HEK293 (cell line): ENCODE data around the gene ALDH7A1.

ENCODE experiments used
- CTCF ChIA-PET: fragments of 350-600 bp; formaldehyde crosslinking; extraction: SDS; loops from one replicate; lab custom pipeline; 2021; ENCODE audit warnings: antibody characterized with exemption; lab: Yijun Ruan, JAX
- POLR2A ChIA-PET: fragments of 300-600 bp; formaldehyde crosslinking; extraction: SDS; loops from one replicate; lab custom pipeline; 2020; ENCODE audit warnings: antibody characterized with exemption, inconsistent platforms; lab: Yijun Ruan, JAX
- H3K27ac ChIP-seq: fragments of 200-500 bp; sonication (Bioruptor generic); 2 replicates; pipeline ENCODE4 v1.5.1; 2014; ENCODE audit warnings: low read depth, low read length, control low read depth, inconsistent platforms; ENCODE audit errors: extremely low read depth
- H3K36me3 ChIP-seq, 2 experiments: fragments of 200-500 bp in 1 of 2; sonication (Bioruptor generic) in 1 of 2; 1 replicate in 1 of 2; 2 replicates in 1 of 2; pipeline ENCODE4 v1.5.1; 2014 to 2017; ENCODE audit warnings: inconsistent platforms in 2 of 2, low read length in 2 of 2; ENCODE audit not compliant: control insufficient read depth in 2 of 2, insufficient read depth in 1 of 2
- H3K4me1 ChIP-seq: fragments of 200-500 bp; sonication (Bioruptor generic); 2 replicates; pipeline ENCODE4 v1.5.1; 2014; ENCODE audit warnings: mild to moderate bottlenecking, low read length, inconsistent platforms; ENCODE audit not compliant: control insufficient read depth, insufficient read depth
- H3K4me3 ChIP-seq: 2 replicates; pipeline ENCODE4 v1.5.1; 2011; ENCODE audit warnings: low read depth, mild to moderate bottlenecking, control low read depth, low read length, moderate library complexity
- H3K9me3 ChIP-seq: fragments of 200-500 bp; sonication (Bioruptor generic); 2 replicates; pipeline ENCODE4 v1.5.1; 2014; ENCODE audit warnings: low read depth, low read length, inconsistent platforms; ENCODE audit not compliant: control insufficient read depth, insufficient read depth
- BCL11A ChIP-seq: fragments of 450-650 bp; formaldehyde crosslinking; IDR thresholded peaks from 2 replicates; pipeline ENCODE4 v1.5.1; 2016; ENCODE audit warnings: low read depth, missing biosample characterization, missing genetic modification characterization
- GLI4 ChIP-seq: fragments of 450-650 bp; formaldehyde crosslinking; IDR thresholded peaks from 2 replicates; pipeline ENCODE4 v1.5.1; 2016; ENCODE audit warnings: missing biosample characterization, missing genetic modification characterization
- HOXD13 ChIP-seq: sonication (generic); formaldehyde crosslinking; IDR thresholded peaks from 2 replicates; pipeline ENCODE4 v1.8.0; 2022; ENCODE audit warnings: missing genetic modification reagents, borderline replicate concordance
- KLF8 ChIP-seq: fragments of 450-650 bp; formaldehyde crosslinking; IDR thresholded peaks from 2 replicates; pipeline ENCODE4 v1.5.1; 2016; ENCODE audit warnings: missing biosample characterization, missing genetic modification characterization
- PRDM1 ChIP-seq: fragments of 450-650 bp; formaldehyde crosslinking; IDR thresholded peaks from 2 replicates; pipeline ENCODE4; 2016; ENCODE audit warnings: missing biosample characterization, missing genetic modification characterization
- TRIM28 ChIP-seq: IDR thresholded peaks from 2 replicates; pipeline ENCODE4 v1.6.1; 2011; ENCODE audit warnings: low read length, control low read depth, borderline replicate concordance
- ZBTB44 ChIP-seq: fragments of 450-650 bp; IDR thresholded peaks from 2 replicates; pipeline ENCODE4 v1.5.1; 2018; ENCODE audit warnings: missing biosample characterization, mild to moderate bottlenecking, missing genetic modification characterization
- ZFP37 ChIP-seq: fragments of 450-650 bp; formaldehyde crosslinking; IDR thresholded peaks from 2 replicates; pipeline ENCODE4 v1.5.1; 2016; ENCODE audit warnings: missing biosample characterization, missing genetic modification characterization
- ZNF121 ChIP-seq: fragments of 450-650 bp; formaldehyde crosslinking; IDR thresholded peaks from 2 replicates; pipeline ENCODE4 v1.5.1; 2016; ENCODE audit warnings: missing biosample characterization, missing genetic modification characterization
- ZNF133 ChIP-seq: fragments of 450-650 bp; formaldehyde crosslinking; IDR thresholded peaks from 2 replicates; pipeline ENCODE4 v1.5.1; 2016; ENCODE audit warnings: missing biosample characterization, missing genetic modification characterization
- ZNF155 ChIP-seq: fragments of 450-650 bp; formaldehyde crosslinking; IDR thresholded peaks from 2 replicates; pipeline ENCODE4 v1.5.1; 2016; ENCODE audit warnings: missing biosample characterization, missing genetic modification characterization
- ZNF174 ChIP-seq: fragments of 450-650 bp; formaldehyde crosslinking; IDR thresholded peaks from 2 replicates; pipeline ENCODE4 v1.5.0; 2017; ENCODE audit warnings: missing biosample characterization, mild to moderate bottlenecking, missing genetic modification characterization
- ZNF2 ChIP-seq: fragments of 450-650 bp; formaldehyde crosslinking; IDR thresholded peaks from 2 replicates; pipeline ENCODE4 v1.5.1; 2016; ENCODE audit warnings: missing biosample characterization, missing genetic modification characterization
- ZNF23 ChIP-seq: fragments of 450-650 bp; formaldehyde crosslinking; IDR thresholded peaks from 2 replicates; pipeline ENCODE4 v1.5.1; 2016; ENCODE audit warnings: missing biosample characterization, missing genetic modification characterization, borderline replicate concordance
- ZNF324 ChIP-seq: fragments of 450-650 bp; formaldehyde crosslinking; IDR thresholded peaks from 2 replicates; pipeline ENCODE4 v1.5.1; 2016; ENCODE audit warnings: missing biosample characterization, missing genetic modification characterization
- ZNF362 ChIP-seq: fragments of 450-650 bp; formaldehyde crosslinking; IDR thresholded peaks from 2 replicates; pipeline ENCODE4 v1.5.1; 2016; ENCODE audit warnings: missing biosample characterization, missing genetic modification characterization
- ZNF521 ChIP-seq: fragments of 450-650 bp; formaldehyde crosslinking; IDR thresholded peaks from 2 replicates; pipeline ENCODE4 v1.5.1; 2017; ENCODE audit warnings: missing biosample characterization, mild to moderate bottlenecking, missing genetic modification characterization
- ZNF530 ChIP-seq: fragments of 450-650 bp; formaldehyde crosslinking; IDR thresholded peaks from 2 replicates; pipeline ENCODE4 v1.5.1; 2016; ENCODE audit warnings: low read depth, missing biosample characterization, missing genetic modification characterization
- ZNF561 ChIP-seq: fragments of 450-650 bp; IDR thresholded peaks from 2 replicates; pipeline ENCODE4 v1.5.1; 2018; ENCODE audit warnings: missing biosample characterization, missing genetic modification characterization, borderline replicate concordance
- ZNF596 ChIP-seq: fragments of 450-650 bp; IDR thresholded peaks from 2 replicates; pipeline ENCODE4 v1.5.0; 2018; ENCODE audit warnings: missing biosample characterization, mild to moderate bottlenecking, missing genetic modification characterization, moderate library complexity
- ZNF626 ChIP-seq: fragments of 450-650 bp; sonication (Bioruptor Pico); formaldehyde crosslinking; IDR thresholded peaks from 2 replicates; pipeline ENCODE4 v1.5.1; 2018; ENCODE audit warnings: missing biosample characterization, missing genetic modification characterization, inconsistent platforms
- ZNF654 ChIP-seq: fragments of 450-650 bp; formaldehyde crosslinking; IDR thresholded peaks from 2 replicates; pipeline ENCODE4 v1.5.1; 2016; ENCODE audit warnings: low read depth, missing biosample characterization, missing genetic modification characterization
- ZNF791 ChIP-seq: fragments of 450-650 bp; formaldehyde crosslinking; IDR thresholded peaks from 2 replicates; pipeline ENCODE4 v1.5.1; 2016; ENCODE audit warnings: missing biosample characterization, missing genetic modification characterization
- ZSCAN18 ChIP-seq: fragments of 450-650 bp; formaldehyde crosslinking; IDR thresholded peaks from 2 replicates; pipeline ENCODE4 v1.5.1; 2016; ENCODE audit warnings: missing biosample characterization, missing genetic modification characterization
- TF ChIP-seq, protein P1 (sequence below): fragments of 450-650 bp; formaldehyde crosslinking; IDR thresholded peaks from 2 replicates; pipeline ENCODE4 v1.5.1; 2017; ENCODE audit warnings: missing biosample characterization, missing genetic modification characterization
- TF ChIP-seq, protein P2 (sequence below): fragments of 450-650 bp; formaldehyde crosslinking; IDR thresholded peaks from 2 replicates; pipeline ENCODE4 v1.5.1; 2016; ENCODE audit warnings: missing biosample characterization, missing genetic modification characterization
- TF ChIP-seq, protein P3 (sequence below): fragments of 450-650 bp; formaldehyde crosslinking; IDR thresholded peaks from 2 replicates; pipeline ENCODE4 v1.5.1; 2017; ENCODE audit warnings: missing biosample characterization, missing genetic modification characterization

Gene ALDH7A1

GRCh38 chr5:126487596-126487995 lies 107.4 kb downstream of the ALDH7A1 start (continued):
- TF ChIP-seq ZNF121 (tag by site-specific recombination) (no peak), ZBTB44 (tag by site-specific recombination) (no peak), ZNF2 (tag by site-specific recombination) (no peak), ZFP37 (tag by site-specific recombination) (no peak), ZNF626 (no peak)

- no peak overlapping the region for H3K27ac ChIP-seq
- peaks cover 3 to 22% of the 10 kb centered on the region in 2 experiments for H3K36me3 ChIP-seq
- H3K9me3 ChIP-seq: no peaks in the 10 kb centered on the region
- no peak overlapping the region for H3K4me3 ChIP-seq
- ChIA-PET POLR2A (no interaction called here), CTCF (interaction anchor here (0.6 to 6.5 kb wide), 3 partner anchors 13 to 653 kb away, joined by 3 to 55 read pairs (median 4); no protein-coding TSS in a partner anchor)
- TF ChIP-seq ZNF174 (tag by site-specific recombination) (no peak), ZNF596 (tag by site-specific recombination) (no peak), BCL11A (tag by site-specific recombination) (no peak), ZNF530 (tag by site-specific recombination) (no peak), ZNF521 (no peak), ZNF155 (tag by site-specific recombination) (no peak), KLF8 (no peak), PRDM1 (tag by site-specific recombination) (no peak)
- TF ChIP-seq, protein P1, sequence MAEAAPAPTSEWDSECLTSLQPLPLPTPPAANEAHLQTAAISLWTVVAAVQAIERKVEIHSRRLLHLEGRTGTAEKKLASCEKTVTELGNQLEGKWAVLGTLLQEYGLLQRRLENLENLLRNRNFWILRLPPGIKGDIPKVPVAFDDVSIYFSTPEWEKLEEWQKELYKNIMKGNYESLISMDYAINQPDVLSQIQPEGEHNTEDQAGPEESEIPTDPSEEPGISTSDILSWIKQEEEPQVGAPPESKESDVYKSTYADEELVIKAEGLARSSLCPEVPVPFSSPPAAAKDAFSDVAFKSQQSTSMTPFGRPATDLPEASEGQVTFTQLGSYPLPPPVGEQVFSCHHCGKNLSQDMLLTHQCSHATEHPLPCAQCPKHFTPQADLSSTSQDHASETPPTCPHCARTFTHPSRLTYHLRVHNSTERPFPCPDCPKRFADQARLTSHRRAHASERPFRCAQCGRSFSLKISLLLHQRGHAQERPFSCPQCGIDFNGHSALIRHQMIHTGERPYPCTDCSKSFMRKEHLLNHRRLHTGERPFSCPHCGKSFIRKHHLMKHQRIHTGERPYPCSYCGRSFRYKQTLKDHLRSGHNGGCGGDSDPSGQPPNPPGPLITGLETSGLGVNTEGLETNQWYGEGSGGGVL (tag by site-specific recombination): no peak
- peaks cover 4% of the 10 kb centered on the region; the same call in 1 of the 2 replicates for H3K4me1 ChIP-seq
These were observed 108.7 kb downstream of the ALDH7A1 start for GRCh38 chr5:126486332-126486731.

DNA sequence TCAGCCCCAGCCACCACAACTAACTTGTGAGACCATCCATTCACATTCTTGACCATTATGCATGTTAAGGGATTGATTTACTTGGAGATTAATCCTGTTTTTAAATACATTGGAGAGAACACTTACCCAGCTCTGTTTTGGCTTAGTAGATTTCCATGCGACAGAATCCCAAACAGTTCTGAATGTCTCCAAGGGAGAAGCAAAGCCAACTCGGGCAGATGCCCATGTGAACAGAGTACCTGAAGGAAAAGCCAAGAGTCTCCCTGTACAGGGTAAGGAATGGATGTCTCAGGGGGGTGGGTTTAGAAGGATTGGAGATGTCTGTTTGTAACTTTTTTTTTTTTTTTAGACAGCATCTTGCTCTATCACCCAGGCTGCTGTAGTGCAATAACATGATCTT lies 110.8 kb downstream of the ALDH7A1 start:
- H3K36me3 ChIP-seq: peaks cover 3 to 26% of the 10 kb centered on the region in 2 experiments
- H3K4me3 ChIP-seq: no peak overlapping the region
- peaks cover 4% of the 10 kb centered on the region; the same call in 1 of the 2 replicates for H3K4me1 ChIP-seq
- CTCF ChIA-PET: no interaction called here
- POLR2A ChIA-PET: no interaction called here
- H3K27ac ChIP-seq: no peak overlapping the region
- H3K9me3 ChIP-seq: no peaks in the 10 kb centered on the region
- TF ChIP-seq ZSCAN18 (tag by site-specific recombination) (no peak), GLI4 (tag by site-specific recombination) (no peak), HOXD13 (no peak), ZNF133 (tag by site-specific recombination) (no peak), ZNF791 (no peak), ZNF561 (tag by site-specific recombination) (no peak), ZNF362 (tag by site-specific recombination) (no peak), TRIM28 (no peak), ZNF324 (tag by site-specific recombination) (no peak), ZNF654 (tag by site-specific recombination) (no peak), ZNF23 (no peak)
- TF ChIP-seq, protein P2, sequence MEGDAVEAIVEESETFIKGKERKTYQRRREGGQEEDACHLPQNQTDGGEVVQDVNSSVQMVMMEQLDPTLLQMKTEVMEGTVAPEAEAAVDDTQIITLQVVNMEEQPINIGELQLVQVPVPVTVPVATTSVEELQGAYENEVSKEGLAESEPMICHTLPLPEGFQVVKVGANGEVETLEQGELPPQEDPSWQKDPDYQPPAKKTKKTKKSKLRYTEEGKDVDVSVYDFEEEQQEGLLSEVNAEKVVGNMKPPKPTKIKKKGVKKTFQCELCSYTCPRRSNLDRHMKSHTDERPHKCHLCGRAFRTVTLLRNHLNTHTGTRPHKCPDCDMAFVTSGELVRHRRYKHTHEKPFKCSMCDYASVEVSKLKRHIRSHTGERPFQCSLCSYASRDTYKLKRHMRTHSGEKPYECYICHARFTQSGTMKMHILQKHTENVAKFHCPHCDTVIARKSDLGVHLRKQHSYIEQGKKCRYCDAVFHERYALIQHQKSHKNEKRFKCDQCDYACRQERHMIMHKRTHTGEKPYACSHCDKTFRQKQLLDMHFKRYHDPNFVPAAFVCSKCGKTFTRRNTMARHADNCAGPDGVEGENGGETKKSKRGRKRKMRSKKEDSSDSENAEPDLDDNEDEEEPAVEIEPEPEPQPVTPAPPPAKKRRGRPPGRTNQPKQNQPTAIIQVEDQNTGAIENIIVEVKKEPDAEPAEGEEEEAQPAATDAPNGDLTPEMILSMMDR (tag by site-specific recombination): no peak
- TF ChIP-seq, protein P3, sequence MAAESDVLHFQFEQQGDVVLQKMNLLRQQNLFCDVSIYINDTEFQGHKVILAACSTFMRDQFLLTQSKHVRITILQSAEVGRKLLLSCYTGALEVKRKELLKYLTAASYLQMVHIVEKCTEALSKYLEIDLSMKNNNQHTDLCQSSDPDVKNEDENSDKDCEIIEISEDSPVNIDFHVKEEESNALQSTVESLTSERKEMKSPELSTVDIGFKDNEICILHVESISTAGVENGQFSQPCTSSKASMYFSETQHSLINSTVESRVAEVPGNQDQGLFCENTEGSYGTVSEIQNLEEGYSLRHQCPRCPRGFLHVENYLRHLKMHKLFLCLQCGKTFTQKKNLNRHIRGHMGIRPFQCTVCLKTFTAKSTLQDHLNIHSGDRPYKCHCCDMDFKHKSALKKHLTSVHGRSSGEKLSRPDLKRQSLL (tag by site-specific recombination): no peak
